GM15510 (cell line): ENCODE results near the gene RASSF3.

Experiments used
- POLR2A ChIP-seq: IDR thresholded peaks from 3 replicates; pipeline ENCODE4 v1.6.1; 2011; ENCODE audit warnings: borderline replicate concordance; ENCODE audit not compliant: insufficient read length; ENCODE audit errors: extremely low read depth

The RASSF3 gene

GRCh38 chr12:64739778-64740177 lies 129.5 kb downstream of the RASSF3 start:
- TF ChIP-seq POLR2A = no peak

GRCh38 chr12:64740646-64741045 lies 130.4 kb downstream of the RASSF3 start:
- no peak for TF ChIP-seq POLR2A

GRCh38 chr12:64742416-64742815 lies 132.1 kb downstream of the RASSF3 start:
- no peak for TF ChIP-seq POLR2A

- TF ChIP-seq POLR2A = no peak
Observed at GRCh38 chr12:64743206-64743605, 132.9 kb downstream of the RASSF3 start.

GRCh38 chr12:64744422-64745258 lies 134.3 kb downstream of the RASSF3 start:
- TF ChIP-seq POLR2A = no peak

GRCh38 chr12:64745259-64745807 lies 135.0 kb downstream of the RASSF3 start:
- TF ChIP-seq POLR2A = no peak

GRCh38 chr12:64745980-64746379 lies 135.7 kb downstream of the RASSF3 start:
- TF ChIP-seq POLR2A = no peak

- TF ChIP-seq POLR2A = no peak
Observed at GRCh38 chr12:64746663-64747062, 136.4 kb downstream of the RASSF3 start.
